ENCODE results near the gene OMA1.

- no peak for TF ChIP-seq TAF1 (IDR thresholded peaks at IDR 0.05; ENCODE audit: borderline replicate concordance, low read depth, low read length)
- no peak for TF ChIP-seq POLR2AphosphoS5 (IDR thresholded peaks at IDR 0.05; ENCODE audit: low read depth, low read length)
Observed at GRCh38 chr1:58576325-58576726, 29.8 kb upstream of the OMA1 start.
